Stimulated activated CD8-positive, alpha-beta memory T cell treated with anti-CD3 and anti-CD28 coated beads, Interleukin-12 subunit alpha, Interleukin-12 subunit beta, amount 100 ng/mL, for 1 hour (primary cell): ENCODE results near the gene RPGR.
A peak's percentile ranks its signal among the peaks of the same experiment; 100 is the strongest.

Source experiments
- DNase-seq: peaks from one replicate; pipeline ENCODE4 v3.0.0-alpha.2; 2020; ENCODE audit warnings: low read depth

The RPGR gene

GRCh38 chrX:38327007-38327774 lies at the start of gene RPGR:
TSS of gene RPGR (minus strand) at chrX:38327509. CDS start at chrX:38327367, 142 bp downstream.
- peak; percentile 79 for DNase-seq

GRCh38 chrX:38376747-38377146 lies 49.4 kb upstream of the RPGR start:
- no peak for DNase-seq

- DNase-seq, result no peak
Observed at GRCh38 chrX:38375891-38376290, 48.6 kb upstream of the RPGR start.

- DNase-seq, result no peak
Observed at GRCh38 chrX:38374431-38374830, 47.1 kb upstream of the RPGR start.

DNA sequence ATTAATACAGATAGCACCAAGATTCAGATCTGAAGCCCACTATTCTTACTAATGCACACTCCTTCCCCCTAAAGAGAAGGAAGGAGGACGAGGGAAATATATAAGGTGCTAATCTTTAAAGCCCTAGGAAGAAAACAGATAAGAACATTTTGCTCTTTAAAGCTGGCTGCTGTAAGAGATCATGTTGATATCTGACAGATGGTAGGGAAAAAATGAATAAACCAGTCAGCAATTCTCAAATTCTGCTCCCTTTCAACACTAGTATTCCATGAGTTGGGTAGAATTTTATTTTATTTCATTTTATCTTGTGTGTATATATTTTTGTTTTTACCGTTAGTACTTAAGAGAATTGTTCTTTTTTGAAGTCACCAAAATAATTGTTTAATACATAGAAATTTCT lies 44.3 kb upstream of the RPGR start:
- DNase-seq, result no peak

- DNase-seq, result no peak
Observed at GRCh38 chrX:38368774-38369173, 41.5 kb upstream of the RPGR start.

DNA sequence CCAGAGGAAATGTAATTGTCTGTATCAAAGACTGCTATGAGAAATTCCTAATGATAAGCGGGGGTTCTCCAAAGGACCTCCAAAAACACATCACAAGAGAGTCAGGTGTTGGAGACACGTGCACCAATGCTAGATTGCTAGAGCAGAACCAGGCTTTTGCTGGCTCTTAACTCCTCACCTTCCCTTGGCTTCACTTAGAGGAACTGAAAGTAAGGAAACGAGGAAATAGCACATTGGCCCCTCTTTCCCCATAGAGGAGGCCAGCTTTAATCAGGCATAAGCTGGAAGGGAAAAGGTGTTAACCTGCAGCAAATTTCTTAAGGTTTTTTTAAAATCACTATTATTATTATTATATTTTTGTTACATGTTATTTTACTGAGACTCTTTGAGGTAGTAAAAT lies 38.6 kb upstream of the RPGR start:
- no peak for DNase-seq

GRCh38 chrX:38363046-38363445 lies 35.7 kb upstream of the RPGR start:
- DNase-seq, result no peak

GRCh38 chrX:38357747-38358673 lies 30.7 kb upstream of the RPGR start:
- no peak for DNase-seq

DNA sequence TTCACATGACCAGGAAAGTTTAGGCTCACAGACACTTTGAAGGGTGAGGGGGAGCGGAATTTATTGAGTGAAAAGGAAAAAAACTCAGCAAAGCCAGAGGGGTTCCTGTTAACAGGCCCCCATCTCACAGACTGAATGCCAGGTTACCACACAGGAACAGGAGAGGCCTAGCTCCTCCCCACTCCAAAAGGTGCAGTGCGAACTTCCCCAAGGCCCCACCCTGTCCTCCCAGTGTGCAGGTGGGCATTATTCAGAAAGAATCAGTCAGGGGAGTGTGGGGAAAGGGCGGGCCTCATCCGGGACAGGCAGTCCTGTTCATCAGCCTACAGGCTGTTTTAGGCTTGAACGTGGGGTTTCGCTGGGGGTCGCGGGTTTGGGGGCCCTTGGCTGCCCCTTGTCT lies 29.1 kb upstream of the RPGR start:
- DNase-seq, result no peak

- no peak for DNase-seq
Observed at GRCh38 chrX:38352362-38352761, 25.1 kb upstream of the RPGR start, which contains the start of gene OTC. TSS of gene OTC (plus strand) at chrX:38352604. CDS start at chrX:38352697, 93 bp downstream.

DNA sequence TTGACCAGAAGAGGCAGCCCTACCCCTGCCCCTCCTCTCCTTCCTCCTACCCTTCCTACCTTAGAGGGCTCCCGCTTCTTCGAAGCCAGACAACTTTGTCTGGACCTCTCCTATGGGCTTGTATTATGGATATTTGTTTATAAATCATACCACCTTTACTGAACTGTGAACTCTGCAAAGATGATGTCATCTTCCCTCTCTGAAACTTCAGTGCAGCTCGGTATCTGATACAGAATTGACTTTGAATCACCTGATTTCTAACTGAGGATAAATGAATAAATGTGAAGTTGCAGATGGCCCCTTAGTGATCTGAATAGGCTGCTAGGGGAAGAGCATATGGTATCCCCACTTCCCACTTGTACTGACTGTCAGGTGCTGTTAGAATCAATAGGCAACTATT lies 24.0 kb upstream of the RPGR start:
- no peak for DNase-seq

GRCh38 chrX:38347136-38347535 lies 19.8 kb upstream of the RPGR start:
- DNase-seq, result no peak

GRCh38 chrX:38346150-38346549 lies 18.8 kb upstream of the RPGR start:
- no peak for DNase-seq

DNA sequence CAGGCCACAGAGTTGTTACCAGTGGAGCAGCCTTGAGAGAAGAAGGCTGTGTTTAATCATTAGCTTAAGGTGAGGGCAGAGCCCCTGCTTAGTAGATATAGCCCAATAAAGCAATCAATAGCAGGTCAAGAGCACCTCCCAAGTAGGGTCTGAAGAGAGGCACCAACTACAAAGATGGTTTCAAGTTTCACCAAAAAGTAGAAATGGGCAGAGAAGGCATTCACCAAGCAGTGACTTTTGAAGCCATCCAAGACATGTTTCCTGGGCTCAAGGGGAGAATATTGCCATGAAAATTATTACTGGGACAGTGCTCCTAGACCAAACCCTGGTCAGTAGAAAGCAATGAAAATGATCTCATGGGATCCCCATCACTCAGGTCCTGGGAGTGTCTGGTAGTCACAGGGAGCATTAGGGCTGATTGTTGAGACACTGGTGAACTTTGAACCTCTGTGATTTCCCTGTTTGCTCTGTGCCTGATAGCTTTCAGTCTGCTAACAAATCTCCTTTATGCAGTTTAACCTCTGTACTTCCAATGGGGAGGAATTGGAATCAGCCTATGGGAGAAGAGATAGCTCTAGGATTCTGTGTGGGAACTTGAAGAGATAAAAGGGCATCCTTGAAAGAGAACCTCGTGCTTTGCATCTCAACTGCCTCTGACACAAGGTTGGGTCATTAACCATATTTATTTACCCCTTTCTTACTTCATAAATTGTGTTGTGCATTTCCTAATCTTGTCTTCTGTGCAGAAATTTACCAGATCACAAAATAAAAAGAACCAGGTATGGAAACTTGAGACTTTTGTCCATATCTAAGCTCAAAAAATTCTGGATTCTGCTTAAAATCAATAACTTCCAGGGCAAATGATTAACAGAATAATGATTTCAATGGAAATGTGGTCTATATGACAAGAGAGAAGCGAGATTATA lies 15.8 kb upstream of the RPGR start:
- DNase-seq, result no peak

GRCh38 chrX:38341442-38341841 lies 14.1 kb upstream of the RPGR start:
- no peak for DNase-seq

DNA sequence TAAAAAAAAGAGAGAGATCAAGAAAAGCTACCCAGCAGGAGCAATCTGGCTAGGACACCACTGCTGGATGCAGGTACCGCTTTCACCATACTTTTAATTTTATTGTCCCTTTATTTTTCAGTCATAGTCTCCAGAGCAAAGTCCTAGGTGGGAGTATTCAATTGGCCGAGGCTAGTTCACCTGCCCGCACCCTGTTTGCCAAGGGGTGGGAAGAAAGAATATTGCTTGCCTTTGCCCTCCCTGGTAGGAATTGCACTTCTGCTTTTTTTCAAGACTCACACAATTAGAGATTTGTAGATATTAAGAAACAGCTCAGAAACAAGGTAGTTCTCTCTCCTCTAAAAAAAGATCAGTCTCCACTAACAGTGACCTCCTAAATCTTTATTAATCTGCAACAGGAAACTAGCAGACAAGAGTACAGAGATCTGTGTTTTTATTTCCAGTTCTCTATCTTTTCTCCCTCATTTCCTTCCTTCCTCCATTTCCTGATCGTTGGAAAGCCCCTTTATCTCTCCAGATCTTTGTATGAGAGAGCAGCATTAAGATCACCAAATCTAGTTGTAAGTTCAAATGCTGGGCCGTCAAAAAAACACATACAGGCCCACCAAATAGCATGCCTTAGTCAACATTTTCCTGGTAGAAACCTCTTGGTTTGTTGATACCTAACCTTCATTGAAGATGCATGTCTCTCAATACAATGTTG lies 9.4 kb upstream of the RPGR start:
- no peak for DNase-seq

- DNase-seq, result no peak
Observed at GRCh38 chrX:38335382-38335781, 8.1 kb upstream of the RPGR start.

DNA sequence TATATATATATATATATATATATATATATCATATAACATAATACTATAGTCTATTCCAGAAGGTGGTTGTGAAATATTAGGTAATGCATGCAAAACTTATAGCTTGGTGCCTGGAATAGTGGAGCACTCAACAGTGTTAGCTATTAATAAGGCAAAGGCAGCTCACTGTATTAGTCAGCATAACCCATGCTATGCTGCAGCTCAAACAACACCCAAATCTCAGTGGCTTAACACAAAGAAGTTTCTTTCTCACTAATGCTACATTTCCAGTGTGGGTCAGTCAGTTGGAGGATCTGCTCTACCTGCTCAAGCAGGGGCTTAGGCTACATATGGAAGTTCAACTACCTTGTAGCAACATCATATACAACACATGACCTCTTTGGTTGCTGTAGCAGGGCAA lies 5.2 kb upstream of the RPGR start:
- no peak for DNase-seq

- no peak for DNase-seq
Observed at GRCh38 chrX:38327775-38328081, 419 bp upstream of the RPGR start.

DNA sequence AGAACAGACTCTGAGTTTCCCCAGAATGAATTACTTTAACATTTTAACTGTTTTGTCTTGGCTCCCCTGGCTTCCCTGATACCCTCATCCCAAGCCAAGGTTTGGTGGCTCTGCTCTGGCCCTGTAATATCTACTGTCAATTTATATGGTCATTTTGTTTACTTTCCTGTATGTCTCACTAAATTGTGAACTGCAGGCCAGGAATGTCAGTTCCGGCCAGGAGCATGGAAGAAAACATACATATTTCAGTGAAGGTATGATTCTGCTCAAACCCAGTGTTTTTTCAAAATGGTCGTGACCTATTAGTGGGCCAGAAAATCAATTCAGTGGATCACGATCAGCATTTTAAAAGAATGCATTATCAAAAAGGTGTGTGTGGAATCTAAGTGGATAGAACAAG lies 1.2 kb downstream of the RPGR start:
- DNase-seq, result no peak

DNA sequence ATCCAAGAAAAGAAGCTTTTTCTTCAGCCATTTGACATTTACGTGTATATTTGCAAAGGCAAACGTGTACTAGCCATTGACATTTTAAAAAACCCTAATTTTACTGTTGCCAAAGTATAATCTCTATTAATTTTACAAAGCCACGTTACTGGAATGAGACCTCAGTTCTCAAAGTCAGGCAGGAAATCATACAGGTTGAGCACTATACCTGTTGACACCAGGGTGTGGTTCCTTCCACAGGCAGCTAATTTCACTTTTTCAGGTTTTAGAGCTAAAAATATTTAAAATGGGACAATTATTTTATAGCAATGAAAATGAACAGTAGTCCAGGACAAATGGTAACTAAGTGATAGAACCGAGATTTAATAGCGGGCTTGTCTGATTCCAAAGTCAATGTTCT lies 6.5 kb downstream of the RPGR start:
- DNase-seq, result no peak
